ENCODE data around the gene PDE6B. TPM values are rescaled to one million over a fixed set of nuclear protein-coding genes. Genes with fewer than 3 reads are reported as not detected.
"Not testable (repeated sequence)": the region's sequence is repeated elsewhere in the genome, so short reads cannot be mapped to it uniquely, and the experiment has no call there.

PDE6B gene
- total RNA-seq, 1 experiment from 2014 or later, result not detected

DNA sequence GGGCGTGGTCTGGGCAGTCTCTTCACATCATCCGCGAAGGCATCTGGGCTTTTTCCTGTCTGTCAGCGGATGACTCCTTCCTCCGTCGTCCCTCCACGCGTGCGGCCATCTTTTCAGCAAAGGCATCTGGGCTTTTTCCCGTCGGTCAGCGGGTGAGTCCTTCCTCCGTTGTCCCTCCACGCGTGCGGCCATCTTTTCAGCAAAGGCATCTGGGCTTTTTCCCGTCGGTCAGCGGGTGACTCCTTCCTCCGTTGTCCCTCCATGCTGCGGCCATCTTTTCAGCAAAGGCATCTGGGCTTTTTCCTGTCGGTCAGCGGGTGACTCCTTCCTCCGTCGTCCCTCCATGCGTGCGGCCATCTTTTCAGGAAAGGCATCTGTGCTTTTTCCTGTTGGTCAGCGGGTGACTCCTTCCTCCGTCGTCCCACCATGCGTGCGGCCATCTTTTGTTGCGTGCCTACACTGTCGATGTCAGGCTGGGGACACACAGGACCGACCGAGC, 37.0 kb upstream of the PDE6B start:
- H3F3A ChIP-seq (ENCODE audit: low read length, unreplicated experiment), result no peaks in the 10 kb centered on the region
- intact Hi-C loops (cut with micrococcal nuclease), result no loop called here
- no peaks in the 10 kb centered on the region for H3K9me3 ChIP-seq (ENCODE audit: low read length)
- H3K79me2 ChIP-seq (ENCODE audit: low read length), result no peaks in the 10 kb centered on the region
- H3K4me3 ChIP-seq (ENCODE audit: low read length), result no peak overlapping the region
- H3K4me2 ChIP-seq (ENCODE audit: low read length), result no peak overlapping the region
- ChIA-PET POLR2A (ENCODE audit: unreplicated experiment) (no interaction called here), CTCF (no interaction called here)
- no peaks in the 10 kb centered on the region for H3K4me1 ChIP-seq (ENCODE audit: insufficient read depth, low read length)
- H3K9me2 ChIP-seq (replicated peaks; ENCODE audit: low read length), result no peaks in the 10 kb centered on the region
- H3K27me3 ChIP-seq (ENCODE audit: low read length), result peaks cover 27% of the 10 kb centered on the region
- no peak overlapping the region for H3K9ac ChIP-seq (ENCODE audit: low read length)
- no peak overlapping the region for H2AFZ ChIP-seq (ENCODE audit: low read length)
- H4K20me1 ChIP-seq (ENCODE audit: low read length), result no peaks in the 10 kb centered on the region
- BruUV-seq (replicated peaks), result no TSS peak
- no peaks in the 10 kb centered on the region for H3K36me3 ChIP-seq (ENCODE audit: low read depth, low read length)
- TF ChIP-seq EZH2 (IDR thresholded peaks at IDR 0.05; ENCODE audit: low read length, unreplicated experiment), result no peak
- TF ChIP-seq, protein P1, sequence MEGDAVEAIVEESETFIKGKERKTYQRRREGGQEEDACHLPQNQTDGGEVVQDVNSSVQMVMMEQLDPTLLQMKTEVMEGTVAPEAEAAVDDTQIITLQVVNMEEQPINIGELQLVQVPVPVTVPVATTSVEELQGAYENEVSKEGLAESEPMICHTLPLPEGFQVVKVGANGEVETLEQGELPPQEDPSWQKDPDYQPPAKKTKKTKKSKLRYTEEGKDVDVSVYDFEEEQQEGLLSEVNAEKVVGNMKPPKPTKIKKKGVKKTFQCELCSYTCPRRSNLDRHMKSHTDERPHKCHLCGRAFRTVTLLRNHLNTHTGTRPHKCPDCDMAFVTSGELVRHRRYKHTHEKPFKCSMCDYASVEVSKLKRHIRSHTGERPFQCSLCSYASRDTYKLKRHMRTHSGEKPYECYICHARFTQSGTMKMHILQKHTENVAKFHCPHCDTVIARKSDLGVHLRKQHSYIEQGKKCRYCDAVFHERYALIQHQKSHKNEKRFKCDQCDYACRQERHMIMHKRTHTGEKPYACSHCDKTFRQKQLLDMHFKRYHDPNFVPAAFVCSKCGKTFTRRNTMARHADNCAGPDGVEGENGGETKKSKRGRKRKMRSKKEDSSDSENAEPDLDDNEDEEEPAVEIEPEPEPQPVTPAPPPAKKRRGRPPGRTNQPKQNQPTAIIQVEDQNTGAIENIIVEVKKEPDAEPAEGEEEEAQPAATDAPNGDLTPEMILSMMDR (conservative IDR thresholded peaks at IDR 0.05; ENCODE audit: low read depth, low read length), result no peak
- no peak for TF ChIP-seq EZH2phosphoT487 (IDR thresholded peaks at IDR 0.05; ENCODE audit: borderline replicate concordance, low read length)
- ATAC-seq (no peak), DNase-seq (no peak)
- no peak overlapping the region for H3K27ac ChIP-seq (ENCODE audit: low read length)

DNA sequence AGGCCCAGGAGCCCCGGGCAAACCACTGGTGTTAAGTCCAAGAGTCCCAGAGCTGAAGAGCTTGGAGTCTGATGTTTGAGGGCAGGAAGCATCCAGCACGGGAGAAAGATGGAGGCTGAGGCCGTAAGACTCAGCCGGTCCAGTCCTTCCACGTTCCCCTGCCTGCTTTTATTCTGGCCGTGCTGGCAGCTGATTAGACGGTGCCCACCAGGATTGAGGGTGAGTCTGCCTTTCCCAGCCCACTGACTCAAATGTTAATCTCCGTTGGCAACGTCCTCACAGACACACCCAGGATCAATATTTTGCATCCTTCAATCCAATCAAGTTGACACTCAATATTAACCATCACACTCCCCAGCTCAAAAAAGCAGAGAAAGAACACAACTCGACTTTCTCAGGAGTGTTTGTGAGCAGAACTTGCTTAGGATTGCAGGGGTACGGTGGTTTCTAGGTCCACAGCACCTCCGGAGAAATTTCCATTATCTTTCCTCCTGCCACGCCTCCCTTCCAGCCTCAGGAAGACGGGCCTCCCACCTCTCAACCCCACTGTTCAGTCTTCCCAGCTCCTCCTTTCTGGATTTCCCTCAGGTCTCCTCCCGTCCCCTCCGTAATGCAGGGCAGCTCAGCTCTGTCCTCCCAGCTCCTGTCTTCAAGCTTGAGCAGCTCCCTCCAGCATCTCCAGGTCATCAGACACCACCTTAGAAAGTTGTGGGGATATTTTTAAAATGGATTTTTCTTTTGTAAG, 36.0 kb upstream of the PDE6B start:
- ATAC-seq, result no peak
- Histone ChIP-seq H3K9ac (ENCODE audit: low read length) (no peak overlapping the region), H2AFZ (ENCODE audit: low read length) (no peak overlapping the region), H3K4me1 (ENCODE audit: insufficient read depth, low read length) (no peaks in the 10 kb centered on the region), H3K79me2 (ENCODE audit: low read length) (no peaks in the 10 kb centered on the region), H3K27me3 (ENCODE audit: low read length) (peaks cover 27% of the 10 kb centered on the region), H3K9me2 (replicated peaks; ENCODE audit: low read length) (no peaks in the 10 kb centered on the region), H3K9me3 (ENCODE audit: low read length) (no peaks in the 10 kb centered on the region), H3K27ac (ENCODE audit: low read length) (no peak overlapping the region), H3F3A (ENCODE audit: low read length, unreplicated experiment) (no peaks in the 10 kb centered on the region), H3K4me2 (ENCODE audit: low read length) (no peak overlapping the region), H3K36me3 (ENCODE audit: low read depth, low read length) (no peaks in the 10 kb centered on the region), H4K20me1 (ENCODE audit: low read length) (no peaks in the 10 kb centered on the region), H3K4me3 (ENCODE audit: low read length) (no peak overlapping the region)
- intact Hi-C loops (cut with micrococcal nuclease), result no loop called here
- POLR2A ChIA-PET (ENCODE audit: unreplicated experiment), result no interaction called here
- no TSS peak for BruUV-seq (replicated peaks)
- CTCF ChIA-PET, result no interaction called here
- no peak for DNase-seq
- TF ChIP-seq, protein P1 (conservative IDR thresholded peaks at IDR 0.05; ENCODE audit: low read depth, low read length), result no peak
- no peak for TF ChIP-seq EZH2 (IDR thresholded peaks at IDR 0.05; ENCODE audit: low read length, unreplicated experiment)
- TF ChIP-seq EZH2phosphoT487 (IDR thresholded peaks at IDR 0.05; ENCODE audit: borderline replicate concordance, low read length), result no peak

DNA sequence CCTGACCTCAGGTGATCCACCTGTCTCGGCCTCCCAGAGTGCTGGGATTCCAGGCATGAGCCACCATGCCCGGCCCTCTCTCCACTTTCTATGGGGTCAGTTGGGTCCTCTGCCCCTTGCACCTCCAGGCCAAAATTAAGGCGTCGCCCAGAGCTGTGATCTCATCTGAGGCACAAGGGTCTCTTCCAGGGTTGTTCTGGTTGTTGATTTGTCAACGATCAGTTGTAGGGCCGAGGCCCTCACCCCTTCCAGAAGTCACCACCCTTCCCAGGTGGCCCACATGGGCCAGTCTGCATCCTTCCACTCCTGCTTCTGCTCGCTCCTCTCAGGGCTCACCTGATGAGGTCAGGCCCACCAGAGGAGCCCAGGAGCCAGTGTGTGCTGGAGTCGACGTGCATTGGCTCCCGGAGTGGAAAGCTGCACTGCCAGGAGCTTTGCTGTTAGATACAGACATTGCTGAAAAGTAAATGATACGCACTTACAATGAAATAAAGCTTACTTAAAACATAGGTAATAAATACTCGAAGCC, 35.0 kb upstream of the PDE6B start:
- no peak for DNase-seq

DNA sequence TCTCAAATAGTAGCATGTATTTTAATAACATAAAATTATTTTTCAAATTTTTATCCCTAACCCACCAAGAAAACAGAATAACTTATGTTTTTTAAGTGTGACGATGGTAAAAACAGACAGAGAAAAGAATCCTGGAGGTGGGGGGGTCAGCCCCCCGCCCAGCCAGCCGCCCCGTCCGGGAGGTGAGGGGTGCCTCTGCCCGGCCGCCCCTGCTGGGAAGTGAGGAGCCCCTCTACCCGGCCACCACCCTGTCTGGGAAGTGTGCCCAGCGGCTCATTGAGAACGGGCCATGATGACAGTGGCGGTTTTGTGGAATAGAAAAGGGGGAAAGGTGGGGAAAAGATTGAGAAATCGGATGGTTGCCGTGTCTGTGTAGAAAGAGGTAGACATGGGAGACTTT, 33.2 kb upstream of the PDE6B start:
- H3K4me2 ChIP-seq (ENCODE audit: low read length); H3F3A ChIP-seq (ENCODE audit: low read length, unreplicated experiment); H3K9ac ChIP-seq (ENCODE audit: low read length); CTCF ChIA-PET; BruUV-seq (replicated peaks); H3K27ac ChIP-seq (ENCODE audit: low read length); H3K4me3 ChIP-seq (ENCODE audit: low read length); ATAC-seq; H2AFZ ChIP-seq (ENCODE audit: low read length); DNase-seq; intact Hi-C loops (cut with micrococcal nuclease); H3K79me2 ChIP-seq (ENCODE audit: low read length); H3K4me1 ChIP-seq (ENCODE audit: insufficient read depth, low read length); H3K9me3 ChIP-seq (ENCODE audit: low read length); H4K20me1 ChIP-seq (ENCODE audit: low read length); H3K9me2 ChIP-seq (replicated peaks; ENCODE audit: low read length); H3K36me3 ChIP-seq (ENCODE audit: low read depth, low read length); POLR2A ChIA-PET (ENCODE audit: unreplicated experiment): not testable (repeated sequence)
- H3K27me3 ChIP-seq (ENCODE audit: low read length), result peaks cover 20% of the 10 kb centered on the region; the same call in 1 of the 2 replicates

More for the DNA sequence above, 35.0 kb upstream of the PDE6B start:
- Histone ChIP-seq H3K4me3 (ENCODE audit: low read length) (no peak overlapping the region), H3K4me2 (ENCODE audit: low read length) (no peak overlapping the region), H3K9ac (ENCODE audit: low read length) (no peak overlapping the region), H3K4me1 (ENCODE audit: insufficient read depth, low read length) (no peaks in the 10 kb centered on the region), H3K27me3 (ENCODE audit: low read length) (peaks cover 28% of the 10 kb centered on the region), H3K79me2 (ENCODE audit: low read length) (no peaks in the 10 kb centered on the region), H3K27ac (ENCODE audit: low read length) (no peak overlapping the region), H3K9me2 (replicated peaks; ENCODE audit: low read length) (no peaks in the 10 kb centered on the region), H3F3A (ENCODE audit: low read length, unreplicated experiment) (no peaks in the 10 kb centered on the region), H4K20me1 (ENCODE audit: low read length) (no peaks in the 10 kb centered on the region), H3K9me3 (ENCODE audit: low read length) (no peaks in the 10 kb centered on the region), H3K36me3 (ENCODE audit: low read depth, low read length) (no peaks in the 10 kb centered on the region), H2AFZ (ENCODE audit: low read length) (no peak overlapping the region)
- no peak for TF ChIP-seq EZH2phosphoT487 (IDR thresholded peaks at IDR 0.05; ENCODE audit: borderline replicate concordance, low read length)
- TF ChIP-seq, protein P1 (conservative IDR thresholded peaks at IDR 0.05; ENCODE audit: low read depth, low read length), result no peak
- POLR2A ChIA-PET (ENCODE audit: unreplicated experiment), result no interaction called here
- CTCF ChIA-PET, result no interaction called here
- BruUV-seq (replicated peaks), result no TSS peak
- intact Hi-C loops (cut with micrococcal nuclease), result no loop called here
- ATAC-seq, result no peak

Measured in PC-3 (cell line).